Choroid plexus epithelial cell (primary cell): ENCODE results near the gene PPFIBP2.

Experiments used
- DNase-seq: peaks from one replicate; pipeline ENCODE4 v3.0.0-alpha.2; 2010; ENCODE audit warnings: low read depth
- H3K4me3 ChIP-seq: 2 replicates; pipeline ENCODE4 v1.5.1; 2011; ENCODE audit warnings: low read depth, mild to moderate bottlenecking, control low read depth, low read length, moderate library complexity
- TF ChIP-seq, protein P1 (sequence below): conservative IDR thresholded peaks from 2 replicates; pipeline ENCODE4 v1.5.1; 2011; ENCODE audit warnings: low read depth, mild to moderate bottlenecking, control low read depth, inconsistent platforms, low read length, moderate library complexity

PPFIBP2 gene

DNA sequence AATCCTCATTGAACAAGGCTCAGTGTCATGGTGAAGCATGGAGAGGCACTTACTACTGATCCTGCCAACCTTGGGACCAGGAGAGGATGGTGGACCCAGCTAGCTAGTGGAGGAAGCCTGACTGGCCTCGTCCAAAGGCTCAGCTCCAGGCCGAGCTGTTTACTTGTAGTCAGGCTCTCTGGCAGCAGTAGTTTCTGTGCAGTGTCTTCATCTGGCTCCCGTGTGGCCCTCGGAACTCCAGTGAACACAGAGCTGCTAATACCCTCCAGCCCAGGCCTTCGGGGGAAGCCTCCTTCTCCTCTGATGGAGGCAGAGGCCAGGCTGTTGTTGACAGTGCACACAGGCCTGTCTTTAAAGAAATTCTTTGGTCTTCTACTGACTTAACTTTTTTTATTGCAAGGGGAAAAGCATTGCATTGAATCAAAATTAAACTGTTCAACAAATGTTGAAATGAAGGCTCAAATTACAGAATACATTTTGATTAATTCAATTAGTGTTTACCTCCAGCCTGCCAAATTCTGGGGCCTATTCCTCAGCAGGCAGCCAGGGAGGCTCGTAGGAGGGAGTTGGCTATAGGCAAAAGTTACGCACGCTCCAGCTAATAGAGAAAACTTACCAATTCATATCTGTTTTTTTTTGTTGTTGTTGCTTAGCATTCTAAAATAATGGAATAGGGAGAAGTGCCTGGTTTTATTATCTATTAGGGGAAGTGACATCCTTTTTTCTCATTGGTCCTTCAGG lies 18.8 kb downstream of the PPFIBP2 start:
- H3K4me3 ChIP-seq: no peak overlapping the region
- TF ChIP-seq, protein P1, sequence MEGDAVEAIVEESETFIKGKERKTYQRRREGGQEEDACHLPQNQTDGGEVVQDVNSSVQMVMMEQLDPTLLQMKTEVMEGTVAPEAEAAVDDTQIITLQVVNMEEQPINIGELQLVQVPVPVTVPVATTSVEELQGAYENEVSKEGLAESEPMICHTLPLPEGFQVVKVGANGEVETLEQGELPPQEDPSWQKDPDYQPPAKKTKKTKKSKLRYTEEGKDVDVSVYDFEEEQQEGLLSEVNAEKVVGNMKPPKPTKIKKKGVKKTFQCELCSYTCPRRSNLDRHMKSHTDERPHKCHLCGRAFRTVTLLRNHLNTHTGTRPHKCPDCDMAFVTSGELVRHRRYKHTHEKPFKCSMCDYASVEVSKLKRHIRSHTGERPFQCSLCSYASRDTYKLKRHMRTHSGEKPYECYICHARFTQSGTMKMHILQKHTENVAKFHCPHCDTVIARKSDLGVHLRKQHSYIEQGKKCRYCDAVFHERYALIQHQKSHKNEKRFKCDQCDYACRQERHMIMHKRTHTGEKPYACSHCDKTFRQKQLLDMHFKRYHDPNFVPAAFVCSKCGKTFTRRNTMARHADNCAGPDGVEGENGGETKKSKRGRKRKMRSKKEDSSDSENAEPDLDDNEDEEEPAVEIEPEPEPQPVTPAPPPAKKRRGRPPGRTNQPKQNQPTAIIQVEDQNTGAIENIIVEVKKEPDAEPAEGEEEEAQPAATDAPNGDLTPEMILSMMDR: no peak
- DNase-seq: no peak

DNA sequence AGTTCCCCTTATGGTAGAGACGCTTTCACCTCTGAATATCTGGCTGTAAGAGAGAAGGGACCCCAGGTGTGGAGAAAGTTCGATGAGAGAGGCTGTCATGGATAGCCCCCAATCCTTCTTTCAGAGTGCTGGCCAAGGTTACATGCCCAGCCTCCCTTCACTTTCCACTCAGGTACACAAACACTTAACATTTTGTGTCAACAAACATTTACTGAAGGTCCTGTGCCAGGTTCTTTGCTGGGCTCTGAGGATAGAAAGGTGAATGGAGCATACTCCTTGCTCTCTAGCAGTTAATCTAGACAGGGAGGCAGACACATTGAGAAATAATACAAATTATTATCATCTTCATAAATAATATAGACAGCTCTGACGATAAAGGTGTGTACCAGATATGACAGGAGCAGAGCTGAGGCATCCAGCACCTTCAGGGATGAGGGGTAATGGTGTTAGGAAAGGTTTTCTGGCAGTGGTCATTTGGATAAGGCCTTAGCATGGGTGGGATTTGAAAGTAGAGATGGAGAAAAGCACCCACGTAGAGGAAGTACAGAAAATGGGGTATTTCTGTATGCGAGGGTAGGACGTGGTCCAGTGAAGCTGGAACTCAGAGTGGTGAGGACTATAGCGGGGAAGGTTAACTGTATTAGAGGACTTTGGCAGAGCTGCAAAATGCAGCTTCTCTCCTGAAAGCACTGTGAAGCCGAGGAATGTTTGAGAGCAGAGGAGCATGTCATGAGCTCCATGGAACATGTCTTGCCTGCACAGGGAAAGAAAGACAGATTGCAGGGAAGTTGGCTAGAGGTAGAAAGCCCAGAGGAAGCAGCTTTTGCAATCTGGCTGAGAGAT lies 19.6 kb downstream of the PPFIBP2 start:
- H3K4me3 ChIP-seq: no peak overlapping the region
- TF ChIP-seq, protein P1: no peak
- no peak for DNase-seq

DNA sequence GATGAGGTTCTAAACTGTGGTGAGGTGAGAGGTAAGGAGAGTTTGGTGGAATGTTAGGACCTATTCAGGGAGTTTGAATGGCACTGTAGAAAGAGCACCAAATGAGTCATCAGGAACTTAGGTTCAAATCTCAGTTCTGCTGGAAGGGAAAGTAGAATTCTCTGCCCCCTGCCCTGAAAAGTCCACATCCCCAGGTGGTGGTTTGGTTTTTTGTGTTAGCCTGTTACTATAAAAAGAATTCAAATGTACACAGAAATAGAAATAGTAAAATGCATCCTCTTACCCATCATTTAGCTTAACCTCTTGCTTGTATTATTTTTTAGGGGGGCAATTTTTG lies 20.2 kb downstream of the PPFIBP2 start:
- no peak overlapping the region for H3K4me3 ChIP-seq
- DNase-seq: no peak
- TF ChIP-seq, protein P1: no peak

DNA sequence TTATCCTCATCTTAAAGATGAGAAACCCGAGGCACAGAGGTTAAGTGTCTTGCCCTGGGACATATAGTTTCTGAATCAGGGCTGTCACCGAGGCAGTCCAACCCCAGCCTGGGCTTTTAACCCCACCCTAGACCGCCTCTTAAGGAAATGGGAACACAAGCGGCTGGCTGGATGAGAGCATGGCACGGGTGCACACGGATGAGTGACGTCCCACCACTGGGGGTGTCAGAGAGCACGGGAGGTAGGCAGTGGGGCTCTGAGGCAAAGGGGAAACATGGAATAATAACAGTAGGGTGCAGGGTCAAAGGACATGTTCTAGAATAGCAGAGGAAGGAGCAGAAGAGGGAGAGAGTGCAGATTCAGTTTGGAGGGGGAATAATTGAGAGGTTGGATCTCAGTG lies 22.3 kb downstream of the PPFIBP2 start:
- TF ChIP-seq, protein P1: peak; percentile 18
- H3K4me3 ChIP-seq: no peak overlapping the region
- DNase-seq: no peak

DNA sequence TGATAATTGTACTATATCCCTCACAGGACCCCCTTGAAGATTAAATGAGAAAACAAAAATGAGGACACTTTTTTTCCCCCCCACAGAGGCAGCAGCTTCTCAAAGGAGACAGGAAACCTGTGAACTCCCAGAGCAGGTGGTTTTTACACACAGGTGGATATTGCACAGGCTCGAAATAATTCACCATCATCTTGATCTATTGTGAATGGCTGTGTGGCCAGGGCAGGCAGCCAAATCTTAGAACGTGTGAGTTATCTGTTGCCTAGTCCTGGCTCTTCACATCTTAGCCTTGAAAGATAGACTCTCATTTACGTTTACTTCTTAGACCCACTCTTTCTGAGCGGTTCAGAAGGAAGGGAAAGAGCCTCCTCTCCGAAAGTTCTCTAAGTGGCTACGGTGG lies 23.5 kb downstream of the PPFIBP2 start:
- DNase-seq: no peak
- TF ChIP-seq, protein P1: no peak
- H3K4me3 ChIP-seq: no peak overlapping the region

DNA sequence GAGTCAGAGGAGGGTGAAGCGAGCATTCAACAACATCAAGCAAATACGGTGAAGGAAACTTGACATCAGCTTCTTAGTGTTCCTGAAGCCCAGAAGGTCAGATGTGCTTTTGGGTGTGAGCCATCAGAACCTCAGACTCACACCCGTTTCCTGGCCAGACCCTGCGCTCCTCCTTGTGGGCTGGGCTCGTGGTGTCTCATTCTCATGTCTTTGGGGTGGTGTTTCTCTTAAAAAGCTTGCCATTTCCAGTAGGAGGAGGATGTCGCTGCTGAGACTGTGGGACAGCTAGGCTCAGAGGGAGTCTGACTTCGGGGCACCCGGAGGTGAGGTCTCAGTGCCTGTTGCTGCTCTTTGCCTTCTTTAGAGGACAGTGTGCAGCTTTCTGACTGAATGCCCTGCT lies 24.2 kb downstream of the PPFIBP2 start:
- TF ChIP-seq, protein P1: no peak
- H3K4me3 ChIP-seq: no peak overlapping the region
- DNase-seq: no peak
